HCT116 (cell line): Measurements from ENCODE around the gene AAMDC. TPM values are rescaled to one million over a fixed set of nuclear protein-coding genes. Genes with fewer than 3 reads are reported as not detected.

Source experiments
- ATAC-seq: fragments of 200-7000 bp; cut with Tn5 transposase; 2 replicates; pipeline ENCODE4 v1.9.1; 2020; ENCODE audit warnings: mild to moderate bottlenecking, moderate library complexity
- BruUV-seq: library from RNA; stranded (reverse); fragments of 400-500 nt; replicated peaks from 2 replicates; lab custom pipeline; 2021; lab: Mats Ljungman, UMichigan
- CTCF ChIA-PET: fragments of 300-600 bp; sonication (Branson Sonifier 250); formaldehyde crosslinking; loops from one replicate; lab custom pipeline; 2021; ENCODE audit warnings: antibody characterized with exemption; lab: Charles Lee
- POLR2A ChIA-PET: fragments of 300-600, 350-600 bp; sonication (Branson Sonifier 250); formaldehyde crosslinking; loops from one replicate; lab custom pipeline; 2021; ENCODE audit warnings: antibody characterized with exemption; lab: Charles Lee
- RAD21 ChIA-PET, 2 experiments: fragments of 300-600 bp; sonication (Branson Sonifier 250); formaldehyde crosslinking; loops; one replicate each; lab custom pipeline; 2023; ENCODE audit warnings: low total read pairs in 2 of 2; ENCODE audit not compliant: uncharacterized antibody in 2 of 2, unreplicated experiment in 2 of 2, low non-redundant PET in 1 of 2; lab: Charles Lee
- DNase-seq: peaks from one replicate; pipeline ENCODE4 v3.0.0-alpha.2; 2010; ENCODE audit warnings: low read depth, low spot score
- H2AFZ ChIP-seq: fragments of 200-600 bp; shearing (Covaris generic), sonication (generic); 2 replicates; pipeline ENCODE4 v1.6.1; 2017; ENCODE audit warnings: low read depth, mixed run types, mixed read lengths, antibody characterized with exemption, low read length; ENCODE audit not compliant: poor library complexity, severe bottlenecking
- H3K27ac ChIP-seq: 2 replicates; pipeline ENCODE4 v1.5.1; 2012; ENCODE audit warnings: low read depth, low read length
- H3K27me3 ChIP-seq: fragments of 200-600 bp; sonication (generic); 2 replicates; pipeline ENCODE4 v1.6.1; 2016; ENCODE audit warnings: mixed run types, low read length, mixed read lengths; ENCODE audit not compliant: insufficient read depth
- H3K36me3 ChIP-seq, 2 experiments: fragments of 200-500 bp in 1 of 2; fragments of 200-600 bp in 1 of 2; sonication (Bioruptor generic) in 1 of 2; sonication (generic) in 1 of 2; 2 replicates each; pipeline versions ENCODE4 v1.5.1 to v1.6.1; 2014 to 2016; ENCODE audit warnings: low read length in 2 of 2, inconsistent platforms in 1 of 2, mixed read lengths in 1 of 2, mixed run types in 1 of 2; ENCODE audit not compliant: insufficient read depth in 2 of 2, control insufficient read depth in 1 of 2
- H3K4me1 ChIP-seq, 2 experiments: fragments of 200-600 bp in 1 of 2; sonication (generic) in 1 of 2; 2 replicates each; pipeline versions ENCODE4 v1.5.1 to v1.6.1; 2012 to 2017; ENCODE audit warnings: low read length in 2 of 2, inconsistent platforms in 1 of 2, mild to moderate bottlenecking in 1 of 2, mixed read lengths in 1 of 2, mixed run types in 1 of 2, moderate library complexity in 1 of 2; ENCODE audit not compliant: insufficient read depth in 2 of 2, control insufficient read depth in 1 of 2
- H3K4me2 ChIP-seq: fragments of 200-600 bp; sonication (generic); 2 replicates; pipeline ENCODE4 v1.6.1; 2017; ENCODE audit warnings: mixed run types, low read length, mixed read lengths
- H3K4me3 ChIP-seq, 2 experiments: fragments of 200-600 bp in 1 of 2; sonication (generic) in 1 of 2; replicated peaks in 1 of 2; 2 replicates each; pipeline ENCODE4 v1.5.1; 2011 to 2016; ENCODE audit warnings: low read length in 2 of 2, control low read depth in 1 of 2, low read depth in 1 of 2, mild to moderate bottlenecking in 1 of 2, mixed read lengths in 1 of 2, mixed run types in 1 of 2
- H3K79me2 ChIP-seq: fragments of 200-600 bp; sonication (generic); 2 replicates; pipeline ENCODE4 v1.6.1; 2017; ENCODE audit warnings: mild to moderate bottlenecking, mixed run types, low read length, moderate library complexity, mixed read lengths; ENCODE audit not compliant: insufficient read depth
- H3K9ac ChIP-seq: fragments of 200-600 bp; sonication (generic); 2 replicates; pipeline ENCODE4 v1.6.1; 2016; ENCODE audit warnings: low read length, mixed read lengths
- H3K9me2 ChIP-seq: fragments of 200-600 bp; sonication (generic), shearing (Covaris generic); 2 replicates; pipeline ENCODE4 v1.6.1; 2017; ENCODE audit warnings: mixed run types, mild to moderate bottlenecking, moderate library complexity; ENCODE audit not compliant: insufficient read depth
- H3K9me3 ChIP-seq, 2 experiments: fragments of 200-500 bp in 1 of 2; fragments of 200-600 bp in 1 of 2; sonication (Bioruptor generic) in 1 of 2; sonication (generic) in 1 of 2; 2 replicates each; pipeline ENCODE4 v1.6.1; 2014 to 2017; ENCODE audit warnings: low read length in 2 of 2, mixed read lengths in 2 of 2, inconsistent platforms in 1 of 2, low read depth in 1 of 2, mild to moderate bottlenecking in 1 of 2, mixed run types in 1 of 2, moderate library complexity in 1 of 2; ENCODE audit not compliant: control insufficient read depth in 1 of 2, insufficient read depth in 1 of 2
- H4K20me1 ChIP-seq: fragments of 200-600 bp; sonication (generic), shearing (Covaris generic); 2 replicates; pipeline ENCODE4 v1.6.1; 2017; ENCODE audit warnings: mixed run types, mild to moderate bottlenecking, moderate library complexity; ENCODE audit not compliant: insufficient read depth
- CBX3 ChIP-seq: IDR thresholded peaks from 2 replicates; pipeline ENCODE4 v1.6.1; 2012; ENCODE audit warnings: low read depth
- CEBPB ChIP-seq: IDR thresholded peaks from 2 replicates; pipeline ENCODE4 v1.6.1; 2012; ENCODE audit warnings: low read depth
- EGR1 ChIP-seq: IDR thresholded peaks from 2 replicates; pipeline ENCODE4 v1.6.1; 2012; ENCODE audit warnings: low read depth
- EZH2 ChIP-seq: fragments of 200-600 bp; sonication (generic); IDR thresholded peaks from 2 replicates; pipeline ENCODE4 v1.6.1; 2017; ENCODE audit warnings: antibody characterized with exemption, mixed run types
- EZH2phosphoT487 ChIP-seq: fragments of 200-600 bp; IDR thresholded peaks from 2 replicates; pipeline ENCODE4 v1.6.1; 2018; ENCODE audit warnings: antibody characterized with exemption, borderline replicate concordance
- FOSL1 ChIP-seq: IDR thresholded peaks from 2 replicates; pipeline ENCODE4 v1.6.1; 2012; ENCODE audit warnings: low read depth
- JUND ChIP-seq: IDR thresholded peaks from 2 replicates; pipeline ENCODE4 v1.6.1; 2012
- POLR2A ChIP-seq: IDR thresholded peaks from 2 replicates; pipeline ENCODE4 v1.7.0; 2011; ENCODE audit warnings: borderline replicate concordance; ENCODE audit not compliant: insufficient read depth, insufficient read length; ENCODE audit errors: extremely low read depth
- POLR2AphosphoS5 ChIP-seq: IDR thresholded peaks from 2 replicates; pipeline ENCODE4 v1.6.1; 2011; ENCODE audit warnings: mild to moderate bottlenecking, low read depth, low read length, moderate library complexity
- RAD21 ChIP-seq: IDR thresholded peaks from 2 replicates; pipeline ENCODE4 v1.6.1; 2012; ENCODE audit warnings: low read depth, mild to moderate bottlenecking
- SP1 ChIP-seq: IDR thresholded peaks from 2 replicates; pipeline ENCODE4 v1.6.1; 2012; ENCODE audit warnings: low read depth
- YY1 ChIP-seq: IDR thresholded peaks from 2 replicates; pipeline ENCODE4 v1.6.1; 2011; ENCODE audit warnings: low read length, low read depth, moderate library complexity, mild to moderate bottlenecking; ENCODE audit not compliant: insufficient replicate concordance; ENCODE audit errors: extremely low read depth
- ZFX ChIP-seq: fragments of 450-650 bp; IDR thresholded peaks from 2 replicates; pipeline ENCODE4 v1.6.1; 2017
- ZNF274 ChIP-seq: fragments of 200-500 bp; sonication (Bioruptor generic); IDR thresholded peaks from 2 replicates; pipeline ENCODE4 v1.6.1; 2014; ENCODE audit warnings: mild to moderate bottlenecking, low read depth, low read length, inconsistent platforms
- intact Hi-C: fragments of 100-400 bp; cut with micrococcal nuclease; formaldehyde crosslinking; loops from 2 replicates; pipeline ENCODE4 v1.10.0; 2022
- total RNA-seq: library from RNA; stranded (reverse); gene quantifications from one replicate; pipeline ENCODE4 v1.2.1, GENCODE V29; 2021; ENCODE audit not compliant: unreplicated experiment
- TF ChIP-seq, protein P1 (sequence below): IDR thresholded peaks from 2 replicates; pipeline ENCODE4 v1.6.1; 2012; ENCODE audit warnings: low read depth
- TF ChIP-seq, protein P2 (sequence below): IDR thresholded peaks from 2 replicates; pipeline ENCODE4 v1.6.1; 2012
- TF ChIP-seq, protein P3 (sequence below): IDR thresholded peaks from 2 replicates; pipeline ENCODE4 v1.6.1; 2012
- TF ChIP-seq, protein P4 (sequence below): IDR thresholded peaks from 2 replicates; pipeline ENCODE4 v1.6.1; 2011; ENCODE audit warnings: mild to moderate bottlenecking, low read length, moderate library complexity; ENCODE audit not compliant: insufficient replicate concordance; ENCODE audit errors: extremely low read depth
- TF ChIP-seq, protein P5 (sequence below), 3 experiments: fragments of 200-600 bp in 1 of 3; sonication (generic) in 1 of 3; IDR thresholded peaks in 2 of 3; conservative IDR thresholded peaks in 1 of 3; 2 replicates each; pipeline ENCODE4 v1.5.1; 2012 to 2017; ENCODE audit warnings: low read depth in 2 of 3, low read length in 2 of 3, antibody characterized with exemption in 1 of 3, borderline replicate concordance in 1 of 3, control low read depth in 1 of 3, mild to moderate bottlenecking in 1 of 3, mixed read lengths in 1 of 3, mixed run types in 1 of 3, moderate library complexity in 1 of 3; ENCODE audit not compliant: insufficient read depth in 1 of 3

AAMDC gene
- total RNA-seq, 1 experiment from 2014 or later = 11.2 TPM

DNA sequence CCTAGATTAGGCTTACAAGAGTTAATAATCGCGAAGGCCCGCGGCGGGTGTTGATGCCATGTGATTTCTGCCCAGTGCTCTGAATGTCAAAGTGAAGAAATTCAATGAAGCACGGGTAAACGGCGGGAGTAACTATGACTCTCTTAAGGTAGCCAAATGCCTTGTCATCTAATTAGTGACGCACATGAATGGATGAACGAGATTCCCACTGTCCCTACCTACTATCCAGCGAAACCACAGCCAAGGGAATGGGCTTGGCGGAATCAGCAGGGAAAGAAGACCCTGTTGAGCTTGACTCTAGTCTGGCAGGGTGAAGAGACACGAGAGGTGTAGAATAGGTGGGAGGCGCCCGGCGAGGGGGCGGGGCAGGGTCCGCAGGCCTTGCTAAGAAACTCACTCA is 65.5 kb downstream of the AAMDC start:
- H3K9me3 ChIP-seq = no peaks in the 10 kb centered on the region
- no peak for DNase-seq
- no peaks in the 10 kb centered on the region for H3K9me2 ChIP-seq
- H3K27me3 ChIP-seq = no peaks in the 10 kb centered on the region
- ATAC-seq = no peak
- H4K20me1 ChIP-seq = no peaks in the 10 kb centered on the region
- no peak overlapping the region for H3K4me2 ChIP-seq
- no peak overlapping the region for H2AFZ ChIP-seq
- H3K9ac ChIP-seq = no peak overlapping the region
- H3K27ac ChIP-seq = no peak overlapping the region
- H3K4me3 ChIP-seq = no peak overlapping the region
- POLR2A ChIA-PET = no interaction called here
- TF ChIP-seq, protein P1, sequence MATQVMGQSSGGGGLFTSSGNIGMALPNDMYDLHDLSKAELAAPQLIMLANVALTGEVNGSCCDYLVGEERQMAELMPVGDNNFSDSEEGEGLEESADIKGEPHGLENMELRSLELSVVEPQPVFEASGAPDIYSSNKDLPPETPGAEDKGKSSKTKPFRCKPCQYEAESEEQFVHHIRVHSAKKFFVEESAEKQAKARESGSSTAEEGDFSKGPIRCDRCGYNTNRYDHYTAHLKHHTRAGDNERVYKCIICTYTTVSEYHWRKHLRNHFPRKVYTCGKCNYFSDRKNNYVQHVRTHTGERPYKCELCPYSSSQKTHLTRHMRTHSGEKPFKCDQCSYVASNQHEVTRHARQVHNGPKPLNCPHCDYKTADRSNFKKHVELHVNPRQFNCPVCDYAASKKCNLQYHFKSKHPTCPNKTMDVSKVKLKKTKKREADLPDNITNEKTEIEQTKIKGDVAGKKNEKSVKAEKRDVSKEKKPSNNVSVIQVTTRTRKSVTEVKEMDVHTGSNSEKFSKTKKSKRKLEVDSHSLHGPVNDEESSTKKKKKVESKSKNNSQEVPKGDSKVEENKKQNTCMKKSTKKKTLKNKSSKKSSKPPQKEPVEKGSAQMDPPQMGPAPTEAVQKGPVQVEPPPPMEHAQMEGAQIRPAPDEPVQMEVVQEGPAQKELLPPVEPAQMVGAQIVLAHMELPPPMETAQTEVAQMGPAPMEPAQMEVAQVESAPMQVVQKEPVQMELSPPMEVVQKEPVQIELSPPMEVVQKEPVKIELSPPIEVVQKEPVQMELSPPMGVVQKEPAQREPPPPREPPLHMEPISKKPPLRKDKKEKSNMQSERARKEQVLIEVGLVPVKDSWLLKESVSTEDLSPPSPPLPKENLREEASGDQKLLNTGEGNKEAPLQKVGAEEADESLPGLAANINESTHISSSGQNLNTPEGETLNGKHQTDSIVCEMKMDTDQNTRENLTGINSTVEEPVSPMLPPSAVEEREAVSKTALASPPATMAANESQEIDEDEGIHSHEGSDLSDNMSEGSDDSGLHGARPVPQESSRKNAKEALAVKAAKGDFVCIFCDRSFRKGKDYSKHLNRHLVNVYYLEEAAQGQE = no peak
- TF ChIP-seq CEBPB (no peak), RAD21 (no peak), EGR1 (no peak), EZH2 (no peak), SP1 (no peak), POLR2AphosphoS5 (no peak), ZFX (no peak), POLR2A (no peak), FOSL1 (no peak), YY1 (no peak), CBX3 (no peak), EZH2phosphoT487 (no peak), ZNF274 (no peak), JUND (no peak)
- TF ChIP-seq, protein P2, sequence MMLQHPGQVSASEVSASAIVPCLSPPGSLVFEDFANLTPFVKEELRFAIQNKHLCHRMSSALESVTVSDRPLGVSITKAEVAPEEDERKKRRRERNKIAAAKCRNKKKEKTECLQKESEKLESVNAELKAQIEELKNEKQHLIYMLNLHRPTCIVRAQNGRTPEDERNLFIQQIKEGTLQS = no peak
- TF ChIP-seq, protein P3, sequence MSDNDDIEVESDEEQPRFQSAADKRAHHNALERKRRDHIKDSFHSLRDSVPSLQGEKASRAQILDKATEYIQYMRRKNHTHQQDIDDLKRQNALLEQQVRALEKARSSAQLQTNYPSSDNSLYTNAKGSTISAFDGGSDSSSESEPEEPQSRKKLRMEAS = no peak
- TF ChIP-seq, protein P4, sequence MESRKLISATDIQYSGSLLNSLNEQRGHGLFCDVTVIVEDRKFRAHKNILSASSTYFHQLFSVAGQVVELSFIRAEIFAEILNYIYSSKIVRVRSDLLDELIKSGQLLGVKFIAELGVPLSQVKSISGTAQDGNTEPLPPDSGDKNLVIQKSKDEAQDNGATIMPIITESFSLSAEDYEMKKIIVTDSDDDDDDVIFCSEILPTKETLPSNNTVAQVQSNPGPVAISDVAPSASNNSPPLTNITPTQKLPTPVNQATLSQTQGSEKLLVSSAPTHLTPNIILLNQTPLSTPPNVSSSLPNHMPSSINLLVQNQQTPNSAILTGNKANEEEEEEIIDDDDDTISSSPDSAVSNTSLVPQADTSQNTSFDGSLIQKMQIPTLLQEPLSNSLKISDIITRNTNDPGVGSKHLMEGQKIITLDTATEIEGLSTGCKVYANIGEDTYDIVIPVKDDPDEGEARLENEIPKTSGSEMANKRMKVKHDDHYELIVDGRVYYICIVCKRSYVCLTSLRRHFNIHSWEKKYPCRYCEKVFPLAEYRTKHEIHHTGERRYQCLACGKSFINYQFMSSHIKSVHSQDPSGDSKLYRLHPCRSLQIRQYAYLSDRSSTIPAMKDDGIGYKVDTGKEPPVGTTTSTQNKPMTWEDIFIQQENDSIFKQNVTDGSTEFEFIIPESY = no peak
- TF ChIP-seq, protein P5, sequence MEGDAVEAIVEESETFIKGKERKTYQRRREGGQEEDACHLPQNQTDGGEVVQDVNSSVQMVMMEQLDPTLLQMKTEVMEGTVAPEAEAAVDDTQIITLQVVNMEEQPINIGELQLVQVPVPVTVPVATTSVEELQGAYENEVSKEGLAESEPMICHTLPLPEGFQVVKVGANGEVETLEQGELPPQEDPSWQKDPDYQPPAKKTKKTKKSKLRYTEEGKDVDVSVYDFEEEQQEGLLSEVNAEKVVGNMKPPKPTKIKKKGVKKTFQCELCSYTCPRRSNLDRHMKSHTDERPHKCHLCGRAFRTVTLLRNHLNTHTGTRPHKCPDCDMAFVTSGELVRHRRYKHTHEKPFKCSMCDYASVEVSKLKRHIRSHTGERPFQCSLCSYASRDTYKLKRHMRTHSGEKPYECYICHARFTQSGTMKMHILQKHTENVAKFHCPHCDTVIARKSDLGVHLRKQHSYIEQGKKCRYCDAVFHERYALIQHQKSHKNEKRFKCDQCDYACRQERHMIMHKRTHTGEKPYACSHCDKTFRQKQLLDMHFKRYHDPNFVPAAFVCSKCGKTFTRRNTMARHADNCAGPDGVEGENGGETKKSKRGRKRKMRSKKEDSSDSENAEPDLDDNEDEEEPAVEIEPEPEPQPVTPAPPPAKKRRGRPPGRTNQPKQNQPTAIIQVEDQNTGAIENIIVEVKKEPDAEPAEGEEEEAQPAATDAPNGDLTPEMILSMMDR (IDR thresholded peaks at IDR 0.05 in 2 of 3, conservative IDR thresholded peaks at IDR 0.05 in 1 of 3; ENCODE audit: borderline replicate concordance in 1 of 3, insufficient read depth in 1 of 3, low read depth in 2 of 3, low read length in 2 of 3) = no peak
- TF ChIP-seq, all 23 proteins: peak for 0
- H3K79me2 ChIP-seq = no peaks in the 10 kb centered on the region
- ChIA-PET RAD21 (no interaction called here), CTCF (no interaction called here)
- no peaks in the 10 kb centered on the region for H3K4me1 ChIP-seq
- BruUV-seq = no TSS peak
- no peaks in the 10 kb centered on the region; a peak in 1 of 4 replicates for H3K36me3 ChIP-seq
- intact Hi-C loops = no loop called here
